ENCODE data around the gene ACBD3.

GRCh38 chr1:226135059-226135651, 51.4 kb downstream of the ACBD3 start:
- no peak for TF ChIP-seq CTCF (IDR thresholded peaks at IDR 0.05; ENCODE audit: low read depth, low read length)
- no peak for TF ChIP-seq MAX (IDR thresholded peaks at IDR 0.05; ENCODE audit: low read depth, low read length)
- TF ChIP-seq POLR2A (IDR thresholded peaks at IDR 0.05; ENCODE audit: extremely low read depth, insufficient read length) = no peak

Measured in NB4 (cell line).